ENCODE data around the gene FH.

DNA sequence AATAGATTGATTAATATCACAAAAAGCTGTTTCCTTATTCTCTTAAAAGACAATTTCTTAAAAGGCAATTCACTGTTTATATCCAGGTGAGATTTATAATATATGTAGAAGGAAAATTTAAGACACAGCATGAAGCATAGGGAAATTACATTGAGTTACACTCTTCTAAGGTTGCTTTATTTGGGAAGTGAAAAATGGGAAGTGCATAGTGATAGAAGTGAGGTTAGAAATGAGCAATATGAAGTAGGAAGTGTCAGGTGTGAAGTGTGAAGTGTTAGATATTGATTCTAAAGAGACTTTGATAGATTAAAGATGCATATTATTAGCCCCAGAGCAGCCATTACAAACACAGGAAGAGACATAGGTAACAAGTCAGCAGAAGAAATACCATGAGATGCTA lies 40.3 kb downstream of the FH start:
- TF ChIP-seq, protein P1, sequence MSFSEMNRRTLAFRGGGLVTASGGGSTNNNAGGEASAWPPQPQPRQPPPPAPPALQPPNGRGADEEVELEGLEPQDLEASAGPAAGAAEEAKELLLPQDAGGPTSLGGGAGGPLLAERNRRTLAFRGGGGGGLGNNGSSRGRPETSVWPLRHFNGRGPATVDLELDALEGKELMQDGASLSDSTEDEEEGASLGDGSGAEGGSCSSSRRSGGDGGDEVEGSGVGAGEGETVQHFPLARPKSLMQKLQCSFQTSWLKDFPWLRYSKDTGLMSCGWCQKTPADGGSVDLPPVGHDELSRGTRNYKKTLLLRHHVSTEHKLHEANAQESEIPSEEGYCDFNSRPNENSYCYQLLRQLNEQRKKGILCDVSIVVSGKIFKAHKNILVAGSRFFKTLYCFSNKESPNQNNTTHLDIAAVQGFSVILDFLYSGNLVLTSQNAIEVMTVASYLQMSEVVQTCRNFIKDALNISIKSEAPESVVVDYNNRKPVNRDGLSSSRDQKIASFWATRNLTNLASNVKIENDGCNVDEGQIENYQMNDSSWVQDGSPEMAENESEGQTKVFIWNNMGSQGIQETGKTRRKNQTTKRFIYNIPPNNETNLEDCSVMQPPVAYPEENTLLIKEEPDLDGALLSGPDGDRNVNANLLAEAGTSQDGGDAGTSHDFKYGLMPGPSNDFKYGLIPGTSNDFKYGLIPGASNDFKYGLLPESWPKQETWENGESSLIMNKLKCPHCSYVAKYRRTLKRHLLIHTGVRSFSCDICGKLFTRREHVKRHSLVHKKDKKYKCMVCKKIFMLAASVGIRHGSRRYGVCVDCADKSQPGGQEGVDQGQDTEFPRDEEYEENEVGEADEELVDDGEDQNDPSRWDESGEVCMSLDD (tag by site-specific recombination; IDR thresholded peaks at IDR 0.05) = no peak
- TF ChIP-seq, protein P2, sequence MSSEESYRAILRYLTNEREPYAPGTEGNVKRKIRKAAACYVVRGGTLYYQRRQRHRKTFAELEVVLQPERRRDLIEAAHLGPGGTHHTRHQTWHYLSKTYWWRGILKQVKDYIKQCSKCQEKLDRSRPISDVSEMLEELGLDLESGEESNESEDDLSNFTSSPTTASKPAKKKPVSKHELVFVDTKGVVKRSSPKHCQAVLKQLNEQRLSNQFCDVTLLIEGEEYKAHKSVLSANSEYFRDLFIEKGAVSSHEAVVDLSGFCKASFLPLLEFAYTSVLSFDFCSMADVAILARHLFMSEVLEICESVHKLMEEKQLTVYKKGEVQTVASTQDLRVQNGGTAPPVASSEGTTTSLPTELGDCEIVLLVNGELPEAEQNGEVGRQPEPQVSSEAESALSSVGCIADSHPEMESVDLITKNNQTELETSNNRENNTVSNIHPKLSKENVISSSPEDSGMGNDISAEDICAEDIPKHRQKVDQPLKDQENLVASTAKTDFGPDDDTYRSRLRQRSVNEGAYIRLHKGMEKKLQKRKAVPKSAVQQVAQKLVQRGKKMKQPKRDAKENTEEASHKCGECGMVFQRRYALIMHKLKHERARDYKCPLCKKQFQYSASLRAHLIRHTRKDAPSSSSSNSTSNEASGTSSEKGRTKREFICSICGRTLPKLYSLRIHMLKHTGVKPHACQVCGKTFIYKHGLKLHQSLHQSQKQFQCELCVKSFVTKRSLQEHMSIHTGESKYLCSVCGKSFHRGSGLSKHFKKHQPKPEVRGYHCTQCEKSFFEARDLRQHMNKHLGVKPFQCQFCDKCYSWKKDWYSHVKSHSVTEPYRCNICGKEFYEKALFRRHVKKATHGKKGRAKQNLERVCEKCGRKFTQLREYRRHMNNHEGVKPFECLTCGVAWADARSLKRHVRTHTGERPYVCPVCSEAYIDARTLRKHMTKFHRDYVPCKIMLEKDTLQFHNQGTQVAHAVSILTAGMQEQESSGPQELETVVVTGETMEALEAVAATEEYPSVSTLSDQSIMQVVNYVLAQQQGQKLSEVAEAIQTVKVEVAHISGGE (tag by site-specific recombination; conservative IDR thresholded peaks at IDR 0.05; ENCODE audit: low read depth) = no peak

Measured in HEK293 (cell line).